NCI-H1436 treated with DMSO at 0.1 percent for 48 hours (cell line): ENCODE data around the gene WFDC10B.
"Not testable (repeated sequence)": the region's sequence is repeated elsewhere in the genome, so short reads cannot be mapped to it uniquely, and the experiment has no call there.

Experiments
- DNase-seq: peaks from one replicate; lab custom pipeline; 2025; lab: John Stamatoyannopoulos, UW

Gene WFDC10B

GRCh38 chr20:45704969-45705637 lies at the start of gene WFDC10B:
Gene WFDC10B, minus strand, starts transcription at chr20:45705019. Its CDS starts 19,027 bp downstream, at chr20:45685992.
- no peak for DNase-seq

- no peak for DNase-seq
These were observed 47.9 kb upstream of the WFDC10B start for GRCh38 chr20:45752746-45753145.

- DNase-seq, result no peak
These were observed 46.9 kb upstream of the WFDC10B start for GRCh38 chr20:45751721-45752120.

GRCh38 chr20:45745015-45745414 lies 40.2 kb upstream of the WFDC10B start:
- no peak for DNase-seq

- DNase-seq, result no peak
These were observed 37.8 kb upstream of the WFDC10B start for GRCh38 chr20:45742596-45742995.

GRCh38 chr20:45735988-45736387 lies 31.2 kb upstream of the WFDC10B start:
- DNase-seq, result no peak

- DNase-seq, result no peak
These were observed 30.7 kb upstream of the WFDC10B start for GRCh38 chr20:45735552-45735951.

- no peak for DNase-seq
These were observed 27.4 kb upstream of the WFDC10B start for GRCh38 chr20:45732199-45732598.

GRCh38 chr20:45727044-45727443 lies 22.2 kb upstream of the WFDC10B start:
- no peak for DNase-seq

GRCh38 chr20:45725134-45725533 lies 20.3 kb upstream of the WFDC10B start:
- DNase-seq, result no peak

GRCh38 chr20:45722047-45722446 lies 17.2 kb upstream of the WFDC10B start, which contains the start of gene SPINT4:
Gene SPINT4, plus strand, starts transcription at chr20:45722347. Its CDS starts 21 bp downstream, at chr20:45722368.
- no peak for DNase-seq

GRCh38 chr20:45716141-45716688 lies 11.4 kb upstream of the WFDC10B start:
- not testable (repeated sequence) for DNase-seq

GRCh38 chr20:45701873-45702272 lies 2.9 kb downstream of the WFDC10B start, which contains the start of gene WFDC13:
Gene WFDC13, plus strand, starts transcription at chr20:45702038. Its CDS starts 86 bp downstream, at chr20:45702124.
- no peak for DNase-seq

- no peak for DNase-seq
These were observed 3.7 kb downstream of the WFDC10B start for GRCh38 chr20:45701104-45701503.

GRCh38 chr20:45695496-45695895 lies 9.3 kb downstream of the WFDC10B start:
- DNase-seq, result no peak

GRCh38 chr20:45693346-45693745 lies 11.5 kb downstream of the WFDC10B start:
- not testable (repeated sequence) for DNase-seq

- no peak for DNase-seq
These were observed 18.9 kb downstream of the WFDC10B start for GRCh38 chr20:45685896-45686295.

GRCh38 chr20:45679650-45680049 lies 25.2 kb downstream of the WFDC10B start:
- no peak for DNase-seq

- no peak for DNase-seq
These were observed 32.1 kb downstream of the WFDC10B start for GRCh38 chr20:45672765-45673164.

- no peak for DNase-seq
These were observed 34.7 kb downstream of the WFDC10B start, which contains the start of gene WFDC11 for GRCh38 chr20:45670139-45670538. Gene WFDC11, minus strand, starts transcription at chr20:45670239. Its CDS starts 19,639 bp downstream, at chr20:45650600.

GRCh38 chr20:45657038-45657437 lies 47.8 kb downstream of the WFDC10B start:
- not testable (repeated sequence) for DNase-seq

GRCh38 chr20:45651726-45652125 lies 53.1 kb downstream of the WFDC10B start:
- DNase-seq, result not testable (repeated sequence)

GRCh38 chr20:45649312-45649863 lies 55.4 kb downstream of the WFDC10B start:
- DNase-seq, result no peak
